HFF-Myc (cell line): ENCODE results near the gene ZGLP1.

Source experiments
- DNase-seq: peaks from one replicate; pipeline ENCODE4 v3.0.0-alpha.2; 2011; ENCODE audit warnings: low read depth; ENCODE audit errors: extremely low read depth
- H3K4me3 ChIP-seq: replicated peaks from 2 replicates; pipeline ENCODE4 v1.5.1; 2011; ENCODE audit warnings: low read depth, mild to moderate bottlenecking, control low read depth, low read length
- CTCF ChIP-seq: IDR thresholded peaks from 2 replicates; pipeline ENCODE4 v1.5.1; 2012; ENCODE audit warnings: mild to moderate bottlenecking, low read depth, low read length, control low read depth; ENCODE audit errors: missing control alignments

ZGLP1 gene

GRCh38 chr19:10271543-10272086, 38.0 kb downstream of the ZGLP1 start:
- TF ChIP-seq CTCF: no peak
- peak overlapping the region; percentile 32 for H3K4me3 ChIP-seq
- DNase-seq: no peak

GRCh38 chr19:10270616-10271394, 38.8 kb downstream of the ZGLP1 start, which contains the start of gene ICAM1:
TSS of gene ICAM1 (plus strand) at chr19:10271120. CDS start at chr19:10271160, 40 bp downstream.
- DNase-seq: no peak
- TF ChIP-seq CTCF: no peak
- H3K4me3 ChIP-seq: peak within 1 kb of the TSS; percentile 32

- H3K4me3 ChIP-seq: no peak overlapping the region
- no peak for TF ChIP-seq CTCF
- no peak for DNase-seq
Observed at GRCh38 chr19:10270180-10270615, 39.4 kb downstream of the ZGLP1 start.

GRCh38 chr19:10269333-10270179, 40.1 kb downstream of the ZGLP1 start:
- DNase-seq: no peak
- no peak overlapping the region for H3K4me3 ChIP-seq
- TF ChIP-seq CTCF: peak; percentile 87

GRCh38 chr19:10268071-10268470, 41.5 kb downstream of the ZGLP1 start:
- H3K4me3 ChIP-seq: no peak overlapping the region
- TF ChIP-seq CTCF: no peak
- no peak for DNase-seq

GRCh38 chr19:10266706-10267105, 42.9 kb downstream of the ZGLP1 start:
- no peak overlapping the region for H3K4me3 ChIP-seq
- no peak for TF ChIP-seq CTCF
- no peak for DNase-seq
